Body of pancreas (tissue), 4 donors: ENCODE results near the gene SLCO3A1.

ENCODE experiments used
- POLR2A ChIP-seq, 3 donors: fragments of 450-650 bp; IDR thresholded peaks; one replicate each; pipeline ENCODE4 v1.6.1; 2016; ENCODE audit warnings: antibody characterized with exemption in 3 of 3, mild to moderate bottlenecking in 2 of 3
- TF ChIP-seq, protein P1 (sequence below), 7 experiments: fragments of 450-650 bp in 4 of 7; fragments of 200-600 bp in 3 of 7; sonication (generic) in 3 of 7; IDR thresholded peaks; one replicate each; pipeline ENCODE4 v1.5.1; 2016 to 2019; ENCODE audit warnings: antibody characterized with exemption in 7 of 7

DNA sequence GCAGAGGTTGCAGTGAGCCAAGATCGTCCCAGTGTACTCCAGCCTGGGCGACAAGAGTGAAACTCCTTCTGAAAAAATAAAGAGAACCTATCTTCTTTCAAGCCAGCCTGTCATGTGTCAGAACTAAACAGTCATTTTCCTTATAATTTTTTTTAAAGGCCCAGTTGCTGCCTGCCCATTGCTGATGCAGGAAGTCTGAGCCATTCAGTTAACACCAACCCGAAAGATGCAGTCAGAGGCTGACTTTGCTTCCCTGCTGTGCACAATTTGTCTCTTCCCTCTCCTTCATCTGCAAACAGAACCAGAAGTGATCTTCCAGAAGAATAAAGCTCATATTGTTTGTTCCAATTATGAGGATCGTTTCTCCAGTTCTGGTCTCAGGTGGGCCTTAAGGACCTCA is 220.6 kb downstream of the SLCO3A1 start:
- no peak for TF ChIP-seq POLR2A (IDR thresholded peaks at IDR 0.05)
- TF ChIP-seq, protein P1, sequence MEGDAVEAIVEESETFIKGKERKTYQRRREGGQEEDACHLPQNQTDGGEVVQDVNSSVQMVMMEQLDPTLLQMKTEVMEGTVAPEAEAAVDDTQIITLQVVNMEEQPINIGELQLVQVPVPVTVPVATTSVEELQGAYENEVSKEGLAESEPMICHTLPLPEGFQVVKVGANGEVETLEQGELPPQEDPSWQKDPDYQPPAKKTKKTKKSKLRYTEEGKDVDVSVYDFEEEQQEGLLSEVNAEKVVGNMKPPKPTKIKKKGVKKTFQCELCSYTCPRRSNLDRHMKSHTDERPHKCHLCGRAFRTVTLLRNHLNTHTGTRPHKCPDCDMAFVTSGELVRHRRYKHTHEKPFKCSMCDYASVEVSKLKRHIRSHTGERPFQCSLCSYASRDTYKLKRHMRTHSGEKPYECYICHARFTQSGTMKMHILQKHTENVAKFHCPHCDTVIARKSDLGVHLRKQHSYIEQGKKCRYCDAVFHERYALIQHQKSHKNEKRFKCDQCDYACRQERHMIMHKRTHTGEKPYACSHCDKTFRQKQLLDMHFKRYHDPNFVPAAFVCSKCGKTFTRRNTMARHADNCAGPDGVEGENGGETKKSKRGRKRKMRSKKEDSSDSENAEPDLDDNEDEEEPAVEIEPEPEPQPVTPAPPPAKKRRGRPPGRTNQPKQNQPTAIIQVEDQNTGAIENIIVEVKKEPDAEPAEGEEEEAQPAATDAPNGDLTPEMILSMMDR (IDR thresholded peaks at IDR 0.05), result no peak
